Spinal cord (tissue), 10 donors: ENCODE data around the gene GRID1. TPM values are rescaled to one million over a fixed set of nuclear protein-coding genes. Genes with fewer than 3 reads are reported as not detected.
A peak's percentile ranks its signal among the peaks of the same experiment; 100 is the strongest.

Source experiments
- DNase-seq, 6 donors: peaks; one replicate each; pipeline versions ENCODE4 v3.0.0 to v3.0.0-alpha.2; 2013 to 2015; ENCODE audit warnings: low spot score in 6 of 6, low read depth in 4 of 6
- H3K27ac ChIP-seq: one replicate; pipeline ENCODE4 v1.5.1; 2013; ENCODE audit warnings: low read depth, low read length, control low read depth
- H3K27me3 ChIP-seq: one replicate; pipeline ENCODE4 v1.6.1; 2013; ENCODE audit warnings: low read length; ENCODE audit not compliant: control insufficient read depth, insufficient read depth
- H3K36me3 ChIP-seq: one replicate; pipeline ENCODE4 v1.6.1; 2013; ENCODE audit warnings: low read length; ENCODE audit not compliant: control insufficient read depth, insufficient read depth
- H3K4me1 ChIP-seq: one replicate; pipeline ENCODE4 v1.6.1; 2013; ENCODE audit warnings: low read length; ENCODE audit not compliant: control insufficient read depth, insufficient read depth
- H3K4me3 ChIP-seq: one replicate; pipeline ENCODE4 v1.5.1; 2013; ENCODE audit warnings: low read depth, low read length, control low read depth
- H3K9me3 ChIP-seq: one replicate; pipeline ENCODE4 v1.6.1; 2013; ENCODE audit warnings: low read length; ENCODE audit not compliant: control insufficient read depth, insufficient read depth
- WGBS: methylation state at CpG from one replicate; pipeline ENCODE4 v1.1.5; 2013; ENCODE audit warnings: missing lambda C conversion rate; ENCODE audit not compliant: insufficient coverage; 5-methylcytosine and 5-hydroxymethylcytosine counted together
- polyA plus RNA-seq, 2 donors: library from polyadenylated mRNA; unstranded; fragments of 120-200 nt; gene quantifications; one replicate each; pipeline ENCODE4 v1.2.1, GENCODE V29; 2013; ENCODE audit not compliant: insufficient read length in 2 of 2
- total RNA-seq, 2 donors: library from RNA; depleted of rRNA in 1 of 2; stranded (reverse); fragments of 120-200 nt in 1 of 2; fragments of >200 nt in 1 of 2; gene quantifications; one replicate each; pipeline versions ENCODE4 v1.2.3 to v1.2.4, GENCODE V29; 2013 to 2014
- donor health status: healthy.

The GRID1 gene
- total and polyA plus RNA-seq, 4 donors: 7.6 to 30.1 (median 22.2) TPM

- no peak for DNase-seq
- Histone ChIP-seq H3K4me1 (peaks cover 29% of the 10 kb centered on the region), H3K9me3 (peaks cover 1% of the 10 kb centered on the region), H3K27ac (no peak overlapping the region), H3K36me3 (no peaks in the 10 kb centered on the region), H3K4me3 (no peak overlapping the region), H3K27me3 (peaks cover 21% of the 10 kb centered on the region)
- 53% methylated on average over 3 of the region's 6 CpGs for WGBS
Observed at GRCh38 chr10:86403183-86403797, 36.7 kb upstream of the GRID1 start.

GRCh38 chr10:86402283-86402941, 35.8 kb upstream of the GRID1 start:
- Histone ChIP-seq H3K36me3 (no peaks in the 10 kb centered on the region), H3K4me1 (peaks cover 29% of the 10 kb centered on the region), H3K27me3 (peaks cover 21% of the 10 kb centered on the region), H3K9me3 (peaks cover 1% of the 10 kb centered on the region), H3K27ac (no peak overlapping the region), H3K4me3 (no peak overlapping the region)
- WGBS: 5% methylated on average over 18 of the region's 18 CpGs
- peak in 2 of 6 donors; percentile 30 to 33 for DNase-seq

- peaks cover 29% of the 10 kb centered on the region for H3K4me1 ChIP-seq
- H3K9me3 ChIP-seq: peaks cover 1% of the 10 kb centered on the region
- 8% methylated on average over 14 of the region's 27 CpGs for WGBS
- no peaks in the 10 kb centered on the region for H3K36me3 ChIP-seq
- DNase-seq: peak in 2 of 6 donors; percentile 28 to 39
- no peak overlapping the region for H3K27ac ChIP-seq
- no peak overlapping the region for H3K4me3 ChIP-seq
- peaks cover 21% of the 10 kb centered on the region for H3K27me3 ChIP-seq
Observed at GRCh38 chr10:86401588-86402282, 35.1 kb upstream of the GRID1 start.

GRCh38 chr10:86400705-86401587, 34.4 kb upstream of the GRID1 start:
- peaks cover 21% of the 10 kb centered on the region for H3K27me3 ChIP-seq
- DNase-seq: peak in 2 of 6 donors; percentile 35 to 51
- H3K4me3 ChIP-seq: peak overlapping the region; percentile 59
- peaks cover 1% of the 10 kb centered on the region for H3K9me3 ChIP-seq
- H3K36me3 ChIP-seq: no peaks in the 10 kb centered on the region
- peaks cover 29% of the 10 kb centered on the region for H3K4me1 ChIP-seq
- H3K27ac ChIP-seq: no peak overlapping the region
- 1% methylated on average over 69 of the region's 76 CpGs for WGBS

GRCh38 chr10:86399879-86400704, 33.5 kb upstream of the GRID1 start:
- no peak overlapping the region for H3K27ac ChIP-seq
- WGBS: under 1% methylated on average over 82 of the region's 90 CpGs

GRCh38 chr10:86399514-86399878, 32.9 kb upstream of the GRID1 start:
- Histone ChIP-seq H3K4me1 (peaks cover 29% of the 10 kb centered on the region), H3K27me3 (peaks cover 21% of the 10 kb centered on the region), H3K27ac (no peak overlapping the region), H3K36me3 (no peaks in the 10 kb centered on the region), H3K9me3 (peaks cover 1% of the 10 kb centered on the region), H3K4me3 (peak overlapping the region; percentile 59)
- 38% methylated on average over 9 of the region's 9 CpGs for WGBS
- no peak for DNase-seq

More at GRCh38 chr10:86399879-86400704, 33.5 kb upstream of the GRID1 start:
- H3K4me3 ChIP-seq: peak overlapping the region; percentile 59
- peaks cover 29% of the 10 kb centered on the region for H3K4me1 ChIP-seq
- peaks cover 21% of the 10 kb centered on the region for H3K27me3 ChIP-seq
- H3K9me3 ChIP-seq: peaks cover 1% of the 10 kb centered on the region
- no peaks in the 10 kb centered on the region for H3K36me3 ChIP-seq
- peak; percentile 76 to 97 (median 89) for DNase-seq

- no peaks in the 10 kb centered on the region for H3K36me3 ChIP-seq
- H3K4me3 ChIP-seq: no peak overlapping the region
- peaks cover 23% of the 10 kb centered on the region for H3K4me1 ChIP-seq
- WGBS: 75% methylated on average over 6 of the region's 7 CpGs
- H3K27ac ChIP-seq: no peak overlapping the region
- H3K27me3 ChIP-seq: peaks cover 15% of the 10 kb centered on the region
- H3K9me3 ChIP-seq: no peaks in the 10 kb centered on the region
- DNase-seq: no peak
Observed at GRCh38 chr10:86397120-86397519, 30.5 kb upstream of the GRID1 start.

- Histone ChIP-seq H3K4me1 (peaks cover 11% of the 10 kb centered on the region), H3K36me3 (no peaks in the 10 kb centered on the region), H3K27me3 (peaks cover 10% of the 10 kb centered on the region), H3K27ac (no peak overlapping the region), H3K9me3 (no peaks in the 10 kb centered on the region), H3K4me3 (no peak overlapping the region)
- WGBS: 75% methylated on average over 5 of the region's 10 CpGs
- DNase-seq: no peak
Observed at GRCh38 chr10:86393862-86394455, 27.4 kb upstream of the GRID1 start.
